Measurements from ENCODE around the gene PRKN. TPM values are rescaled to one million over a fixed set of nuclear protein-coding genes. Genes with fewer than 3 reads are reported as not detected.

PRKN gene
- total and polyA plus RNA-seq, 5 donors from 2014 or later: 0.24 to 3.7 (median 2.5) TPM

DNA sequence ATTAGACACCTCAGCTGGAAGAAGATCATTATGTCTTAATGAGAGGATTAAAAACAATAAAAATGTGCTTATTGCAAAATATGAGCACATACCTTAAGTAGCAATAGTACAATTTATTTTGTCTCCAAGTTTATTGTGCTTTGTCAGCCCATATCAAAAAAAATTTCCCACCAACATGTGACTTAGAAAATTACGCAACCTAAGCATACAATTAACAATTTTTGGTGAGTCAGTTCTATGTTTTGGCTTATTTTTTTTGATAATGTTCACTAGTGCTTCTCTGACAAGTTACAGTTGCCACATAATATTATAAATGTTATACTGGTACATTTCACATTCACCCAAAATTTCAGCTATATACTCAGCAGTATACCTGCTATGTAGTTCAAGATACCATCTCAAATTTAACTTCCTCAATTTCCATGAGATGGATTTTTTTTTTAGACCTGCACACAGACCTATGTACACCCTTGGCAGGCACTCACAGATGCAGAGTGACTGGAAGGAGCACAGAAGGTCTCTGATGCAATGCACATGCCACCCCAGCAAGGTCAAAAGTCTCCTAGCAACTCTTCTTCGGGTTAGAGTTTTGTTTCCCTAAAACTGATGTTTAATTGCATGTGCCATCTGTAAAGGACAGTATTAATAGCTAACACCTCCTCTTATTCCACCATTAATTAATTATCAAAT is 112.4 kb downstream of the PRKN start:
- H3K4me3 ChIP-seq (ENCODE audit: low read depth, low read length): no peak overlapping the region
- ATAC-seq (ENCODE audit: low read depth in 2 of 2): no peak
- H3K4me1 ChIP-seq (ENCODE audit: control insufficient read depth, insufficient read depth, low read length, poor library complexity, severe bottlenecking): no peaks in the 10 kb centered on the region
- no peak for DNase-seq
- H3K27me3 Mint-ChIP-seq: no peaks in the 10 kb centered on the region
- no peak overlapping the region for H3K4me3 Mint-ChIP-seq
- no peak overlapping the region for H3K27ac Mint-ChIP-seq
- H3K27ac ChIP-seq (ENCODE audit: insufficient read depth, low read length, poor library complexity, severe bottlenecking): no peak overlapping the region
- H3K4me1 Mint-ChIP-seq: peaks cover 0 to 2% (median 0%) of the 10 kb centered on the region in 4 donors
- peaks cover 0 to 5% (median 0%) of the 10 kb centered on the region in 7 donors for H3K9me3 Mint-ChIP-seq
- H3K36me3 Mint-ChIP-seq: no peaks in the 10 kb centered on the region
- no peaks in the 10 kb centered on the region for H3K27me3 ChIP-seq (ENCODE audit: control insufficient read depth, insufficient read depth, low read length)
- H3K36me3 ChIP-seq (ENCODE audit: control insufficient read depth, insufficient read depth, low read length): no peaks in the 10 kb centered on the region
- no peaks in the 10 kb centered on the region for H3K9me3 ChIP-seq (ENCODE audit: control insufficient read depth in 2 of 2, low read length in 2 of 2)

DNA sequence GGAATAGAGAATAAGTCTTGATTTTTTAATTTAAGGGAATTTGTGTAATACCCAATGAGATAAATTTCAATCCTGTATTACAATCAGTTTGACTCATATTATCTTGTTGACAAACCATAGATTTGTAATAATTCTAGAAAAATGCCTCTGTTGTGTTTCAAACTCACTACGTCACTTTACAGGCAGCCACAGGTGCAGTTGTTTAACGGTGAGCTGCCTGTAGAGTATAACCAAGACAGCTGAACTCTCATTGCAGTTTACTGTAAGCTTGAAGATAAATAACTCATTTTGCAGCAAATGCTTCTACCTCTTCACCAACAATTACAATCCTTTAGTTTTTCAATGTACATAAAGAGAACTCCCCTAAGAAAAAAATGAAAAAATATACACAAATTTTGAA is 114.3 kb downstream of the PRKN start:
- Mint-ChIP-seq H3K27ac (no peak overlapping the region), H3K4me1 (peaks cover 0 to 2% (median 0%) of the 10 kb centered on the region in 4 donors), H3K4me3 (no peak overlapping the region), H3K36me3 (no peaks in the 10 kb centered on the region), H3K27me3 (no peaks in the 10 kb centered on the region), H3K9me3 (peaks cover 0 to 5% (median 0%) of the 10 kb centered on the region in 7 donors)
- no peak for DNase-seq
- H3K4me1 ChIP-seq (ENCODE audit: control insufficient read depth, insufficient read depth, low read length, poor library complexity, severe bottlenecking): no peaks in the 10 kb centered on the region
- no peak overlapping the region for H3K27ac ChIP-seq (ENCODE audit: insufficient read depth, low read length, poor library complexity, severe bottlenecking)
- ATAC-seq (ENCODE audit: low read depth in 2 of 2): no peak
- H3K4me3 ChIP-seq (ENCODE audit: low read depth, low read length): no peak overlapping the region
- H3K9me3 ChIP-seq (ENCODE audit: control insufficient read depth in 2 of 2, low read length in 2 of 2): no peaks in the 10 kb centered on the region
- no peaks in the 10 kb centered on the region for H3K36me3 ChIP-seq (ENCODE audit: control insufficient read depth, insufficient read depth, low read length)
- no peaks in the 10 kb centered on the region for H3K27me3 ChIP-seq (ENCODE audit: control insufficient read depth, insufficient read depth, low read length)

DNA sequence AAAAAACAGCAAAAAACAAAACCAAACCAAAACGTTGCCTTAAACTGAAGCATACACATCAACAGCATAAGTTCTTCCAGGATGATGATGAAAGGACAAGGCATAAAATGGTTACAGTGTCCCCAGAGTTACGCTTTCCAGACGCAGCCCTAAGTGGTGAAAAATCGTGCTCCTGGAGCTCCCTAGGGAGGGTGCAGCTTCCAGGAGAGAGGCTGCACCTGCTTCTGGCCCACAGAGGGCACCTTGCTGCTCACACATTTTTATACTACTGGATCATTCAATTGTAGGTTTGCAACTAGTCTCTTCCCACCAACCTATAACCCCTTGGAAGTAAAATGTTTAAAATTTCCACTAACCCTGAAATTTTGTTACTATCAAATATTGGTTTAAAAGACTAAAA is 115.0 kb downstream of the PRKN start:
- no peaks in the 10 kb centered on the region for H3K36me3 ChIP-seq (ENCODE audit: control insufficient read depth, insufficient read depth, low read length)
- no peak overlapping the region for H3K4me3 ChIP-seq (ENCODE audit: low read depth, low read length)
- peaks cover 0 to 2% (median 0%) of the 10 kb centered on the region in 4 donors for H3K4me1 Mint-ChIP-seq
- no peaks in the 10 kb centered on the region for H3K9me3 ChIP-seq (ENCODE audit: control insufficient read depth in 2 of 2, low read length in 2 of 2)
- H3K27ac ChIP-seq (ENCODE audit: insufficient read depth, low read length, poor library complexity, severe bottlenecking): no peak overlapping the region
- H3K4me3 Mint-ChIP-seq: no peak overlapping the region
- no peaks in the 10 kb centered on the region for H3K27me3 ChIP-seq (ENCODE audit: control insufficient read depth, insufficient read depth, low read length)
- ATAC-seq (ENCODE audit: low read depth in 2 of 2) (no peak), DNase-seq (no peak)
- no peaks in the 10 kb centered on the region for H3K27me3 Mint-ChIP-seq
- H3K4me1 ChIP-seq (ENCODE audit: control insufficient read depth, insufficient read depth, low read length, poor library complexity, severe bottlenecking): no peaks in the 10 kb centered on the region
- H3K27ac Mint-ChIP-seq: no peak overlapping the region
- H3K36me3 Mint-ChIP-seq: no peaks in the 10 kb centered on the region
- peaks cover 0 to 5% (median 0%) of the 10 kb centered on the region in 7 donors for H3K9me3 Mint-ChIP-seq

DNA sequence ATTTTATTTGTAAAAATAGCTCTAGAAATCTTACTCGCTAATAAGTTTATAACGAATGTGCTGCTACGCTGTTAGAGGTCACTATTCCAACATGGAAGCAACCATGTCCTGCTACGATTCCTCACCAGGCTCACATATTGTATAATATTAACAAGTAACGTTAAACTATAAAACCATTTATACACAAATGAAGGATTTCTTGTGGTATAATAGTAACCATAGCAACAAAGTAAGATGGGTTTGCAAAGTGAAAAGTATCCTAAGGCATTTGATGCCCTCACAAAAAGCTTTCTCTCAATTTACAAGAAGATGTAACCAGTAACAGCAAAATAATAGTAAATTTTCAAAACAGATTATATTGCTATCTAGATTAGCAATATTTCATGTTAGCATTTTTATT is 117.2 kb downstream of the PRKN start:
- H3K4me3 Mint-ChIP-seq: no peak overlapping the region
- no peak for ATAC-seq (ENCODE audit: low read depth in 2 of 2)
- H3K4me1 Mint-ChIP-seq: peaks cover 0 to 1% (median 0%) of the 10 kb centered on the region in 4 donors
- no peak for DNase-seq
- Histone ChIP-seq H3K4me3 (ENCODE audit: low read depth, low read length) (no peak overlapping the region), H3K4me1 (ENCODE audit: control insufficient read depth, insufficient read depth, low read length, poor library complexity, severe bottlenecking) (no peaks in the 10 kb centered on the region), H3K27me3 (ENCODE audit: control insufficient read depth, insufficient read depth, low read length) (no peaks in the 10 kb centered on the region), H3K27ac (ENCODE audit: insufficient read depth, low read length, poor library complexity, severe bottlenecking) (no peak overlapping the region), H3K9me3 (ENCODE audit: control insufficient read depth in 2 of 2, low read length in 2 of 2) (no peaks in the 10 kb centered on the region), H3K36me3 (ENCODE audit: control insufficient read depth, insufficient read depth, low read length) (no peaks in the 10 kb centered on the region)
- no peaks in the 10 kb centered on the region for H3K27me3 Mint-ChIP-seq
- no peaks in the 10 kb centered on the region for H3K36me3 Mint-ChIP-seq
- peaks cover 0 to 5% (median 0%) of the 10 kb centered on the region in 7 donors for H3K9me3 Mint-ChIP-seq
- no peak overlapping the region for H3K27ac Mint-ChIP-seq

DNA sequence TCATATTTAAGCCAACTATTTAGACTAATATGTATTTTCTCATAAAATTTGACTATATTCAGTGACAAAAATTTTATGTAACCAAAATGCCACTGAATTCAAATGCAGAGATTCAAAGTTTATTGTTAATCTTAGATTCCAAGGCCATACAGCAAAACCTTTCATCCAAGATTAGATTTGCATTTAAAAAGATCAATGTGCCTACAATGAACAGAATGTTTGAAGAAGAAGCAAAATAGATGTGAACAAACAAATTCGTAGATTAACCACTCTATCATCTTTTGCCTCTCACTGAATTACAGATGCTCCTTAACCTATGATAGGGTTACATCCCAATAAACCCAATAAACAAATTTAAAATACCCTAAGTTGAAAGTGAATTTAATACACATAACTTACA is 121.7 kb downstream of the PRKN start:
- Mint-ChIP-seq H3K4me3 (no peak overlapping the region), H3K4me1 (no peaks in the 10 kb centered on the region), H3K36me3 (no peaks in the 10 kb centered on the region), H3K9me3 (peaks cover 0 to 3% (median 0%) of the 10 kb centered on the region in 7 donors), H3K27ac (no peak overlapping the region), H3K27me3 (no peaks in the 10 kb centered on the region)
- ATAC-seq (ENCODE audit: low read depth in 2 of 2) (no peak), DNase-seq (no peak)
- no peaks in the 10 kb centered on the region for H3K27me3 ChIP-seq (ENCODE audit: control insufficient read depth, insufficient read depth, low read length)
- H3K9me3 ChIP-seq (ENCODE audit: control insufficient read depth in 2 of 2, low read length in 2 of 2): no peaks in the 10 kb centered on the region
- no peaks in the 10 kb centered on the region for H3K36me3 ChIP-seq (ENCODE audit: control insufficient read depth, insufficient read depth, low read length)
- no peak overlapping the region for H3K4me3 ChIP-seq (ENCODE audit: low read depth, low read length)
- H3K4me1 ChIP-seq (ENCODE audit: control insufficient read depth, insufficient read depth, low read length, poor library complexity, severe bottlenecking): no peaks in the 10 kb centered on the region
- no peak overlapping the region for H3K27ac ChIP-seq (ENCODE audit: insufficient read depth, low read length, poor library complexity, severe bottlenecking)

DNA sequence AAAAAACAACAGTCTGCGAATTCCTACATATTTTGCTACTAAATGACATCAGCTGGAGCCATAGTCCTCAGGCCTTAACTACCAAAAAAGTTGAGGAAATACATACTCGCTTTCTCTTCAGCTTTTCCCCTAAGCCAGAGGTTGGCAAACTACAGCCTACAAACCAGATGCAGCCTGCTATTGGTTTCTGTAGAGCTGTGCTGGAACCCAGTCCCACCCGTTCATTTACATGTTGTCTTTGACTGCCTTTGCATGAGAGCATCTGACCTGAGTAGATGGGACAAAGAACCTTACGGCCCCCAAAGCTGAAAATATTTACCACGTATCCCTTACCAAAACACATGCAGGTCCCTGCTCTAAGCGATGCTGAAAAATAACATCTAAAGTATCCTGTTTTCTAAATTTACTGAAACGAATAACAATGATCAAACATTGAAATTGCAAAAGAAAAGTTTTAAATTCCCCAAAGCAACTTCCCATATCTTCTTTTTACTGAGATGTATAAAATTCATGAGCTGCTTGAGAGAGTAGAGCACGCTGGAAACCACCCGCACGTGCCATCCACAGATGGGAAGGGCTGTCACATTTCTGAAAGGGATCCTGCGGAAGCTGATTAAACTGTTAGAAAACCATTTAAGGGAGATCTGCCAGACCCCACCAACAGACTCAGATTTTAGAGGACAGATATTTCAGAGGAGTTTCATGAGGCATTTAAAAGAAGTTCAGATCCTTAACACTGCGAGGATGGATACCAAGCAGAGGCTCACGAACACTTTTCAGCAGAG is 124.1 kb downstream of the PRKN start:
- no peak overlapping the region for H3K4me3 Mint-ChIP-seq
- DNase-seq (no peak), ATAC-seq (ENCODE audit: low read depth in 2 of 2) (no peak)
- Histone ChIP-seq H3K27ac (ENCODE audit: insufficient read depth, low read length, poor library complexity, severe bottlenecking) (no peak overlapping the region), H3K36me3 (ENCODE audit: control insufficient read depth, insufficient read depth, low read length) (no peaks in the 10 kb centered on the region), H3K4me1 (ENCODE audit: control insufficient read depth, insufficient read depth, low read length, poor library complexity, severe bottlenecking) (no peaks in the 10 kb centered on the region), H3K27me3 (ENCODE audit: control insufficient read depth, insufficient read depth, low read length) (no peaks in the 10 kb centered on the region), H3K4me3 (ENCODE audit: low read depth, low read length) (no peak overlapping the region), H3K9me3 (ENCODE audit: control insufficient read depth in 2 of 2, low read length in 2 of 2) (no peaks in the 10 kb centered on the region)
- H3K27me3 Mint-ChIP-seq: no peaks in the 10 kb centered on the region
- no peak overlapping the region for H3K27ac Mint-ChIP-seq
- H3K9me3 Mint-ChIP-seq: peaks cover 0 to 3% (median 0%) of the 10 kb centered on the region in 7 donors
- no peaks in the 10 kb centered on the region for H3K36me3 Mint-ChIP-seq
- H3K4me1 Mint-ChIP-seq: no peaks in the 10 kb centered on the region

DNA sequence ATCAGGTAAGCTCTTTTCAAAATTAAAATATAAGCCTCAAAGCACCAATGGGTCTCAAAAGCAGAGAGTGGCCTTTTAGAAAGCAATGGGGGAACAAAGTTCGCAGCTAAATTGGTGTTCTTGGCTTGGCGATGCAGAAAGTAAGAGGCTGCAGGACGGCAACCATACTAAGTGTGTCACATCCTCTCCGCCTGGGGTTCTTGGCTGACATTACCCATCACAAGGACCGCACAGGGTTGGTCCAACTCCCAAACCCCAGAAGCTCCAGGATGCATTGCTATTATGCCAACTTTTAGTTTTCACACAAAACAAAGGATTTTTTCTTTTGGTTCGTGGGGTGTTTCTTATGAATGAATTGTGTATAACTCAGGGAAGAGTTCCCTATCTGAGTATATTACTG is 124.8 kb downstream of the PRKN start:
- Mint-ChIP-seq H3K4me3 (no peak overlapping the region), H3K36me3 (no peaks in the 10 kb centered on the region), H3K4me1 (no peaks in the 10 kb centered on the region), H3K27ac (no peak overlapping the region), H3K9me3 (peaks cover 0 to 3% (median 0%) of the 10 kb centered on the region in 7 donors), H3K27me3 (no peaks in the 10 kb centered on the region)
- no peak for ATAC-seq (ENCODE audit: low read depth in 2 of 2)
- Histone ChIP-seq H3K4me1 (ENCODE audit: control insufficient read depth, insufficient read depth, low read length, poor library complexity, severe bottlenecking) (no peaks in the 10 kb centered on the region), H3K4me3 (ENCODE audit: low read depth, low read length) (no peak overlapping the region), H3K27me3 (ENCODE audit: control insufficient read depth, insufficient read depth, low read length) (no peaks in the 10 kb centered on the region), H3K36me3 (ENCODE audit: control insufficient read depth, insufficient read depth, low read length) (no peaks in the 10 kb centered on the region), H3K9me3 (ENCODE audit: control insufficient read depth in 2 of 2, low read length in 2 of 2) (no peaks in the 10 kb centered on the region), H3K27ac (ENCODE audit: insufficient read depth, low read length, poor library complexity, severe bottlenecking) (no peak overlapping the region)
- DNase-seq: no peak
